IgD-negative memory B cell (primary cell): Measurements from ENCODE around the gene EPHA4. TPM values are rescaled to one million over a fixed set of nuclear protein-coding genes. Genes with fewer than 3 reads are reported as not detected.
A peak's percentile ranks its signal among the peaks of the same experiment; 100 is the strongest.
"Not testable (repeated sequence)": the region's sequence is repeated elsewhere in the genome, so short reads cannot be mapped to it uniquely, and the experiment has no call there.

ENCODE experiments used
- H3K27ac Mint-ChIP-seq, 3 donors: one replicate each; pipeline ENCODE4 v1.8.0; 2020 to 2022; ENCODE audit warnings: mild to moderate bottlenecking in 3 of 3, mixed read lengths in 3 of 3, moderate library complexity in 1 of 3
- H3K27me3 Mint-ChIP-seq: one replicate; pipeline ENCODE4 v1.8.0; 2021; ENCODE audit warnings: mixed read lengths
- H3K36me3 Mint-ChIP-seq: one replicate; pipeline ENCODE4 v1.8.0; 2020; ENCODE audit warnings: mild to moderate bottlenecking, mixed read lengths
- H3K4me1 Mint-ChIP-seq, 3 donors: one replicate each; pipeline ENCODE4 v1.8.0; 2020 to 2022; ENCODE audit warnings: mixed read lengths in 3 of 3, mild to moderate bottlenecking in 1 of 3
- H3K4me3 Mint-ChIP-seq, 4 donors: one replicate each; pipeline ENCODE4 v1.8.0; 2020 to 2022; ENCODE audit warnings: mild to moderate bottlenecking in 4 of 4, mixed read lengths in 4 of 4, moderate library complexity in 3 of 4
- H3K9me3 Mint-ChIP-seq, 3 donors: one replicate each; pipeline ENCODE4 v1.8.0; 2020 to 2021; ENCODE audit warnings: mixed read lengths in 3 of 3, mild to moderate bottlenecking in 1 of 3
- polyA plus RNA-seq: library from polyadenylated mRNA; unstranded; fragments of 300-500 nt; fragmentation: Illumina TruSeq; gene quantifications from one replicate; pipeline ENCODE4 v1.2.3, GENCODE V29; 2021

The EPHA4 gene
- polyA plus RNA-seq, 1 donor from 2014 or later, result 29.3 TPM

DNA sequence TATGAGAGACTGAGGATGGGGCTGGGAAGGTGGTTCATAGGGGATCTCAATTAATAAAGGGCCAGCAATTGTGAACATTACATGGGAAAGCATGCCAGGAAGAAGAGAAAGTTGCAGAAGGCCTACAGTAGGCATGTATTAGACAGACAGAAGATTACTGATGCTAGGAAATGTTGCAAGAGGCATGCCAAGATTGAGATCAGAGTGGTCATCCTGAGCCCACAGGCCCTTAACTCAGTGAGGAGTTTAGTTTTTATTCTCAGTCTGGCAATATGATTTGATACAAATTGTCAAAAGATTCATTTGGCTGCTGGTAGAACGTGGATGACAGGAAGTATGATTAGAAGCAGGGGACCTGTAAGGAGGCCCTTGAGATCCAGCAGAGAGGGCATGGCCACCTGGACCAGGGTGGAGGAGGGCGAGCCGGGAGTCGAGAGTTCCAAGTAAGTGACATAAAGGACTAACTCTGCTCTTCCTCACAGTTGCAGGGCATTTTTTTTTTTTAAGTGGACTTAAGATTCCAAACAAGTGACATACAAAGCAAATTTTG lies 54.9 kb downstream of the EPHA4 start:
- H3K4me3 Mint-ChIP-seq, result no peak overlapping the region
- no peaks in the 10 kb centered on the region for H3K27me3 Mint-ChIP-seq
- peaks cover 0 to 3% (median 0%) of the 10 kb centered on the region in 3 donors for H3K9me3 Mint-ChIP-seq
- H3K27ac Mint-ChIP-seq, result no peak overlapping the region
- peaks cover 13% of the 10 kb centered on the region for H3K36me3 Mint-ChIP-seq
- H3K4me1 Mint-ChIP-seq, result peaks cover 29 to 49% (median 32%) of the 10 kb centered on the region in 3 donors

DNA sequence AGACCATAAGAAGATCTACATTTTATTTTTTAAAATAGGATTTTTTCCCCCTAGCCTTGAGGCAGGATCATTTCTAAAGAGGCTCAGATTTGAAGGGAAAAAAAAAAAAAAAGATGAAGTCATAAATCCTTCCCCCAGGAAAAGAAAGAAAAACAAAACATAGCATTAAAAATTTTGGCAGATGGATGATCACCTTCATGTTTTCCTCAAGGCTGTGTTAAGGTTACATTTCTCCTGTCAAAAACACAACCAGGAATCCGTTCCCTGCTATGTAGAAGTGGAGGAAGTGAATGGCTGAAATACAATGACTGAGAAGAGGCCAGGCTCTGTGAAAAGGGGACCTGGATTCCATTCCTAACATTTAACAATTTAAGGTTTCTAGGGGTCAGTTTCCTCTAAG lies 56.2 kb downstream of the EPHA4 start:
- no peaks in the 10 kb centered on the region for H3K27me3 Mint-ChIP-seq
- H3K4me1 Mint-ChIP-seq, result peaks cover 27 to 47% (median 31%) of the 10 kb centered on the region in 3 donors
- peaks cover 5% of the 10 kb centered on the region for H3K36me3 Mint-ChIP-seq
- peaks cover 0 to 12% (median 7%) of the 10 kb centered on the region in 3 donors for H3K9me3 Mint-ChIP-seq
- H3K4me3 Mint-ChIP-seq, result no peak overlapping the region
- H3K27ac Mint-ChIP-seq, result no peak overlapping the region

DNA sequence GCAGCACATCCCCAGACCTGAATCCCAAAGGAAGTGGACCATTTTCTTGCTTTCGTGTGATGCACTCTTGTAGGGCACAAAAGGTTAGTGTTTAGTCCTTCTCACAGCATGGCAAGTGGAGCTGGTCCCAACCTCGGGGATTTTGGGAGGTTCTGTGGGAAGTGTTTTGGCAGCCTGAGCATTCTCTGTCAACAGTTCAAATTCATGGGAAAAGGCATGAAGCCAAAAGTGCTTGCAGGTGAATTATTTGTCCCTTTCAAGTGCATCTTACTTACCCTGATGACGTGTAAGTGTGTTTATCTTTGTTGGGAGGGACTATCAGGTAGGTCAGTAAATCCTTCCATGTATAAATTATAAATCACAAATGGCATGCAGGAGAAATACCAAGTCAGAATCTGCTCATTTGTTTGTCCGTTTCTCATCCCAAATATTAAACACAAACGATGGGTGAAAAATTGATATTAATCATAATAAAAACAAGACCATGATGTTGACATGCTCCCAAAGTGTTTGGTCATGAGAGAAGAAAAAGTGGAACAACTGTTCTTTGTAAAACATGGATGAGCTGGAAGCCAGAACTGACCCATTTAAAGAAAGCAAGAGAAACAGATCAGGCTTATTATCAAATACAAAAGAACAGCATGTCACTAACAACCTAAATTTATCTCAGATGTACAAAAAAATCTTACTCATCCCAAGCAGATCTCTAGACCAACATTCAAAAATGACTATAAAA lies 57.6 kb downstream of the EPHA4 start:
- peaks cover 5% of the 10 kb centered on the region for H3K36me3 Mint-ChIP-seq
- H3K4me3 Mint-ChIP-seq, result peak overlapping the region in 1 of 4 donors; percentile 25
- H3K4me1 Mint-ChIP-seq, result peaks cover 22 to 43% (median 28%) of the 10 kb centered on the region in 3 donors
- peaks cover 0 to 15% (median 9%) of the 10 kb centered on the region in 3 donors for H3K9me3 Mint-ChIP-seq
- peak overlapping the region; percentile 7 to 63 (median 29) for H3K27ac Mint-ChIP-seq
- H3K27me3 Mint-ChIP-seq, result no peaks in the 10 kb centered on the region

DNA sequence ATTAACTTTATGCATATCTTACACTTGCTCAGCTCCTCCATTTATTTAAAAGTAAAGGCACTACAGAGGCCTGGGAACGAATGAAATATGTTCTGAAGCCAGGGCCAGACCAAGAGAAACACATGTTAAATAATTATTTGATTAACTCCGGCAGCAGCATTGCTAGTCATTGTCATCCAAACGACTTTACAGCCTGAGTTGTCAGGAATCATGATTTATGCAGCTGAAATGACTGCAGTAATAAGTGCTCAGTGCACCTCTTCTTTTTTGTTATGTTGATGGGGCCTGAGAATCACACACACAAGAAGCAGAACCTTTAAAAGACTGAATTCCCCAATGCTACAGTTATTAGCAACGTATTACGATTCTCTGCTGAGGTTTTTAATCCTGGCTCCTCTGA lies 58.9 kb downstream of the EPHA4 start:
- peak overlapping the region in 2 of 4 donors; percentile 33 to 73 for H3K4me3 Mint-ChIP-seq
- no peaks in the 10 kb centered on the region for H3K27me3 Mint-ChIP-seq
- peaks cover 7% of the 10 kb centered on the region for H3K36me3 Mint-ChIP-seq
- peaks cover 0 to 15% (median 9%) of the 10 kb centered on the region in 3 donors for H3K9me3 Mint-ChIP-seq
- peaks cover 22 to 36% (median 28%) of the 10 kb centered on the region in 3 donors for H3K4me1 Mint-ChIP-seq
- peak overlapping the region; percentile 61 to 74 (median 67) for H3K27ac Mint-ChIP-seq

DNA sequence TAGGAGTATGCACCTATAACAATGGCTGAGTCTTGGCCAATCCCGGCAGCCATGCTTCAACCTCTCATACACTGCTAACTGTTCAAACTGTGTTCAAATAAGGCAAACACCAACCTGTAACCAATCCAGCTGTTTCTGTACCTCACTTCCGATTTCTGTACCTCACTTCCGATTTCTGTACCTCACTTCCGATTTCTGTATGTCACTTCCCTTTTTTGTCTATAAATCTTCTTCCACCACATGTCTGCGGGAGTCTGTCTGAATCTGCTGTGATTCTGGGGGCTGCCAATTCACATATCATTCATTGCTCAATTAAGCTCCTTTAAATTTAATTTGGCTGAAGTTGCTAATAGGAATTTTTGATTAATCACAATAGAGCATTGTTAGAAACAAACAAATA lies 60.8 kb downstream of the EPHA4 start:
- H3K4me3 Mint-ChIP-seq, result peak overlapping the region in 3 of 4 donors; percentile 3 to 78 (median 6)
- H3K27me3 Mint-ChIP-seq, H3K36me3 Mint-ChIP-seq: not testable (repeated sequence)
- peaks cover 0 to 15% (median 9%) of the 10 kb centered on the region in 3 donors for H3K9me3 Mint-ChIP-seq
- H3K27ac Mint-ChIP-seq, result peak overlapping the region; percentile 33 to 69 (median 58)
- peaks cover 25 to 39% (median 28%) of the 10 kb centered on the region in 3 donors for H3K4me1 Mint-ChIP-seq

DNA sequence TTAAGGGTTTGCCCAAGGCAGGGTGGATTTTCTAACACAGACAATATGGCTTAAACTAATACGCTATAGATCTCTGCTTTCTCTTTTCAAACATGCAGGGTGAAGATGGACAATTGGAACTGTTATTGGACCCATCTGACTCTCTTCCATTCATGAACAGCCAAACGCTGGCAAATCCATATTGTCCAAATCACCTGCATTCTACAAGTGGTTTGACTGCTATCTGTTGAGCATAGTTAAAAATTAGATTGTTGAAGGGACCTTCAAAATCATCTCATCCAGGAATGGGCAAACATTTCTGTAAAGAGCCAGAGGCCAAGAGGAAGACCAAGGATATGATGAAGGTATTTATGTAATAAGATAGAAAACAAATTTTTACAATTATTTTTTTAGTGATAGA lies 65.6 kb downstream of the EPHA4 start:
- H3K27me3 Mint-ChIP-seq, result no peaks in the 10 kb centered on the region
- H3K36me3 Mint-ChIP-seq, result peaks cover 8% of the 10 kb centered on the region
- peaks cover 0 to 9% (median 9%) of the 10 kb centered on the region in 3 donors for H3K9me3 Mint-ChIP-seq
- peaks cover 34 to 44% (median 35%) of the 10 kb centered on the region in 3 donors for H3K4me1 Mint-ChIP-seq
- H3K27ac Mint-ChIP-seq, result no peak overlapping the region
- peak overlapping the region in 1 of 4 donors; percentile 27 for H3K4me3 Mint-ChIP-seq

DNA sequence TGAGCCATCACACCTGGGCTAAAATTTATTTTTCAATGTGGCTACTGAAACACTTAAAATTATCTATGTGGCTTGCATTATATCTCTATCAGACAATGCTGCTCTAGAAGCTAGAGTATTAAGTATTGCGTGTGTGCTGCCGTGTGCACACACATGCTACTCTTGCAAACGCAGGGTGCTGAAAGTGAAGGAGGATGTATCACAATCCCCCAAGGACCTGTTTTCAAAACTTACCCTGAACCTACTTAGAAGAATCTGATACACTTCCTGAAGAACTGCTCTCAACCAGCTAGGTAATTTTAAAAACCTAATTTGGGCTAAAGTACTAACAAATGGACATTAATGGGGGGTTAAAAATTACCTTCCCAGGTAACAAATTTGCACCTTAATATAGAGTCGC lies 66.5 kb downstream of the EPHA4 start:
- no peaks in the 10 kb centered on the region for H3K27me3 Mint-ChIP-seq
- peaks cover 0 to under 1% (median 0%) of the 10 kb centered on the region in 3 donors for H3K9me3 Mint-ChIP-seq
- peaks cover 26 to 37% (median 30%) of the 10 kb centered on the region in 3 donors for H3K4me1 Mint-ChIP-seq
- peak overlapping the region in 1 of 4 donors; percentile 79 for H3K4me3 Mint-ChIP-seq
- H3K27ac Mint-ChIP-seq, result no peak overlapping the region
- H3K36me3 Mint-ChIP-seq, result peaks cover 9% of the 10 kb centered on the region

DNA sequence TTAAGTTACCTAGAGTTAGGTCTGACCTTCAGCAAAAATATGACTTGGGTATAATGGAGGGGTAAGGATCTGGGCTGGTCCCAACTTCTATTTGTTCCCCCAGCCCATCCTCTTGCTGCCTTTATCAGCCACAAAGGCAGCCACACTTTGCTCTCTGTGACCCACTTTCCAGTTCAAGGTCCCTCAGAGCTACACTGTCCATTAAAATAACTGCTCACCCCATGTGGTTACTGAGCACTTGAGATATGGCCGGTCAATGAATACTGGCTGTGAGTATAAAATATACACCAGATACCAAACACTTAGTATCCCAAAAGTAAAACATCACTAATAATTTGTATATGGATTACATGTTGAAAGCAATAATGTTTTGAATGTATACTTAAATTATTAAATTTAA lies 67.2 kb downstream of the EPHA4 start:
- Mint-ChIP-seq H3K36me3 (peaks cover 13% of the 10 kb centered on the region), H3K27me3 (no peaks in the 10 kb centered on the region), H3K4me3 (peak overlapping the region in 1 of 4 donors; percentile 37), H3K9me3 (no peaks in the 10 kb centered on the region), H3K27ac (no peak overlapping the region), H3K4me1 (peaks cover 24 to 35% (median 30%) of the 10 kb centered on the region in 3 donors)

DNA sequence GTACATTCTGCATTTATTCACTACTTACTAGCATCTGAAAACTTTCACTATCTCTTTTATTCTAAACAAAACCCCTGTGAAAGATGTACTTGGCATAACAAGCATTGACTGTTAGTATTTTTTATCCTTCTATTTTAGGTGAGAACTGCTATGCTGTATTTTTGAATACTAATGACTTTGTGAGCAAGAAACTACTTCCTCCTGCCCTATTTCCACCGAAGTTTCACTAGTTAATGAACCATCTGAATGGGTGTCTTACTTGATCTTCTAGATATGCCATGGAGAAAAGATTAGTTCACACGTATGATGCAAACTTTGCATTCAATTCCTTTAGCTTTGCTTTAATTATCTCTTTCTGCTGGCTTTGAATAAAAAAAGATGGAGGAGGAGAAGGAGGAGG lies 68.1 kb downstream of the EPHA4 start:
- peak overlapping the region in 2 of 3 donors; percentile 58 to 69 for H3K27ac Mint-ChIP-seq

DNA sequence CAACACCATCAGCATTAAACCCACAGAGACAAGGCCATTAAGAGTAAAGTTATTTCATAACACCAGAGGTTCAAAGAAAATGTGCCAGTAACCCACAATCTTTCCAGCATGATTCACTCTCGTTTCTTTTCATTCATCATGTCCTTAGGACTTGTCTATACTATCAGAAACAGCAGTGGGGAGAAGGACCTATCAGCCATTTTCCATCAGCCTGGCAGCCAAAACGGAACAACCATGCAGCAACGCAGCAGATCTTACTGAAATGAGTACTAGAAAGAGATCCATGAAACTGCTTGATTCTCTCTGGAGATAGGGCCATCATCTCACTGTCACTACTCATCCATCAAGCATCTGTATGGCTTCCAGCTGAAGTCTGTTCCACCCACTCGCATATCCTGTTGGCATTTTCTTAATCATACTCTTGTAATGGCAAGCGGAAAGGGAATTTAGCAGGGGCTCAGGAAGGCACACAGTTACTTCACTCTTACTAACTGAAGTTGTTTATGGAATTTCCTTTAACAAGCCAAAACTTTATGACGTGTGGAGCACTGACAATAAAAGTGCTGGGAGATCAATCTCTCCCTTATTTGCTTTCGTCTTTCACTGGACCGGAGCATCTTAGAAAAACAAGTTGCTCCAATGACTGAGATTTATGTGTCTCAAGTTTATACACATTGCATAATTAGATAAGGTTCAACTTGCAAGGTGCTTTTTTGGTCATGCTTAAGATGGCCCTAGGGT lies 69.7 kb downstream of the EPHA4 start:
- Mint-ChIP-seq H3K4me3 (peak overlapping the region in 2 of 4 donors; percentile 32 to 69), H3K27ac (no peak overlapping the region), H3K27me3 (no peaks in the 10 kb centered on the region), H3K36me3 (peaks cover 15% of the 10 kb centered on the region), H3K9me3 (peaks cover 0 to 1% (median 0%) of the 10 kb centered on the region in 3 donors), H3K4me1 (peaks cover 26 to 40% (median 34%) of the 10 kb centered on the region in 3 donors)

More for the DNA sequence above, 68.1 kb downstream of the EPHA4 start:
- peak overlapping the region in 2 of 4 donors; percentile 55 to 81 for H3K4me3 Mint-ChIP-seq
- peaks cover 14% of the 10 kb centered on the region for H3K36me3 Mint-ChIP-seq
- H3K27me3 Mint-ChIP-seq, result no peaks in the 10 kb centered on the region
- no peaks in the 10 kb centered on the region for H3K9me3 Mint-ChIP-seq
- H3K4me1 Mint-ChIP-seq, result peaks cover 24 to 32% (median 29%) of the 10 kb centered on the region in 3 donors

DNA sequence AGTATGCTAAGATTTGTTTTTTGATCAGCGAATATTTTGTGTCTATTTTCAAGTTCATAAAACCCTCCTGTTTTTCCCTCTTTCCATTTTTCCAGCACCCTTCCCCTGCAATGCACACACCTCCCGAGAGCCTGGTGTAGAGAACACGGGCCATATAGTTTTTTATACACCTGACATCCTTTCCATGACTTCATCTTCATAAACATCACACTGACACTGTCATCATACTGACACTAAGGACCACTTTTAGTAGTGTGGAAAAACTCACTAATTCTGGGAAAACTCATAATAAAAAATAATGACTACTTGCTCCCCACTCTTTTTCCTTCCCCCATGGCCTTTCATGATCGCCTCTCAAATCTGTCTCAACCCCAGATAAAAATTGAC lies 70.2 kb downstream of the EPHA4 start:
- Mint-ChIP-seq H3K27ac (no peak overlapping the region), H3K36me3 (peaks cover 15% of the 10 kb centered on the region), H3K4me3 (peak overlapping the region in 1 of 4 donors; percentile 69), H3K9me3 (peaks cover 0 to 2% (median 1%) of the 10 kb centered on the region in 3 donors), H3K27me3 (no peaks in the 10 kb centered on the region), H3K4me1 (peaks cover 29 to 44% (median 38%) of the 10 kb centered on the region in 3 donors)

DNA sequence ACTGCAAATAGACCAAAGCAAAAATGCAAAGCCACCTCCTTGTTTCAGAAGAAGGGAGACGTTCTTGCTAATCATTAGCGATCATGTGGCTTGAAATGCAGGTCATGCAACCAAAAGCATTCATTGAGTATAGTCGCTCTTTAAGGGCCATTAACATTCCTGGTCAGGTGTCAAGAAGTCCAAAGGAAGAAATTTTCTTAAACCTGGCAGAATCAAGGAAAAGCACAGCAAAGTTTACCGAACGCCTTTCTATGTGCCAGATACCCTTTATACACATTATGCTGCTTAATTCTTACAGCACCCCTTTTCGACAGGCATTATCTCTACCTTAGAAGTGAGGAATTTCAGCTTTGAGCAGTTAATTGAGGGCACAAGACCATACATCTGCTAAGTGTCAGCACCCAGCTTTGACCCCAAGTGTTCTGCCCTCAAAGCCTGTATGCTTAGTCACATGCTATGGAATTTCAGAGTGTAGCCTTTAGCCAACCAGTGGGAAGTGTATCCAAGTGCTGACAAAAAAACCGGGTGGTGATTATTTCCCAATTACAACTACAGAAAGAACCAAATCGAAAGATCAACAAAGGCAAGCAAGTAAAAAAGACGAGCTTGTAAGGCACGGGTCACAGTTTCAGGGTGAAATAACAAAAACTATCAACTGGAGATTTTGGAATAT lies 70.8 kb downstream of the EPHA4 start:
- peaks cover 0 to 2% (median 1%) of the 10 kb centered on the region in 3 donors for H3K9me3 Mint-ChIP-seq
- H3K4me1 Mint-ChIP-seq, result peaks cover 28 to 45% (median 37%) of the 10 kb centered on the region in 3 donors
- peaks cover 15% of the 10 kb centered on the region for H3K36me3 Mint-ChIP-seq
- H3K27me3 Mint-ChIP-seq, result no peaks in the 10 kb centered on the region
- H3K27ac Mint-ChIP-seq, result no peak overlapping the region
- no peak overlapping the region for H3K4me3 Mint-ChIP-seq

DNA sequence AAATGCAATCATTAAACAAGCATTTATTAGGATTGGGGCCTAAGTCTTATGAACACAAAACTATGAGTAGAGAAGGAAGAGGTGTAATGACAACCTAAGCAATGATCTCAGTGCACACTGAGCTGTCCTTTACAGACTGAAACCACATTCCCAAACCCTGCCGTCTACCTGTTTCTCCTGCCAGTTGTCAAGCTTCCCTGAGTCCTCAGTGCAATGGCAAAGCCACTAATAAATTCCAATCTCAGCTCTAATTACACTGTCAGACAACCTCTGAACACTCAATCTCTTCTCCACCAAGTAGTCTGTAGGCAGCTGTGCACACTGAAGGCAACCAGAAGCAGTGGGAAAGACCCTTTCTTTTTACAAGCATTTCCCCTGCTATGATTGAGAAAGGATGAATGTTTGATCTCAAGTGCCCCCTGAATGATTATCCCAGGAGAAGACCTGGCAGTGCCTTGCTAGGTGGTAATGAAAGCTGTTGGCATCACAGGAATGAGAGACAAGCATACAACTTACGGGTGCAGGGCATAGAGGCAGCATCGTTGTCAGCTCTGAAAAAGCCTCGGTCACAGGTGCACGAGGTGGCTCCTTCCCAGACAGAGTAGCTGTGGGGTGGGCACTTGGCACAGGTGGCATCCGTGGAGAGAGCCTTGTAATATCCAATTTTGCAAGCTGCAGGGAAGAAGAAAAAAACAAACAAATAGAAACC lies 71.4 kb downstream of the EPHA4 start:
- Mint-ChIP-seq H3K4me3 (no peak overlapping the region), H3K27me3 (no peaks in the 10 kb centered on the region), H3K9me3 (peaks cover 0 to 2% (median 1%) of the 10 kb centered on the region in 3 donors), H3K4me1 (peaks cover 23 to 43% (median 34%) of the 10 kb centered on the region in 3 donors), H3K27ac (peak overlapping the region in 1 of 3 donors; percentile 68), H3K36me3 (peaks cover 17% of the 10 kb centered on the region)

DNA sequence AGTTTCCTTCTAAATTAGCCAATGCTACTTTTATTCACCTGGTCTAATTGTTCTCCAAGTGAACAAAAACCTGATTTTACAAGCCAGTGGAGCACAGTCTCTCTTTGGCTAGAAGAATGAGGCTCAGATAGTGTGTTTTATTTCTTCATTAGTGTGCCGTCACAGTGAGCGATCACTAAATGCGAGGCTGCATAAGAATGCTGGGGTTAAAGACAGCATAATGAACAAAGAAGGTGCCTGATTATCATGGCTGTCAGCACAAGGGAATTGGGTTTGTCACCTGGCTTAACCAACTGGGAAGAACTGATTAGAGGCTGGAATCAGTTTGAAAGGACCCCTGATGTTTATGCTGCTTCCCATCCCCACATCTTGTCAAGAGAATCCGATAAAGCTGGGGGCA lies 76.4 kb downstream of the EPHA4 start:
- peaks cover 10 to 19% (median 13%) of the 10 kb centered on the region in 3 donors for H3K4me1 Mint-ChIP-seq
- peaks cover 5% of the 10 kb centered on the region for H3K27me3 Mint-ChIP-seq
- H3K9me3 Mint-ChIP-seq, result peaks cover 0 to 2% (median 1%) of the 10 kb centered on the region in 3 donors
- no peak overlapping the region for H3K27ac Mint-ChIP-seq
- H3K36me3 Mint-ChIP-seq, result peaks cover 16% of the 10 kb centered on the region
- no peak overlapping the region for H3K4me3 Mint-ChIP-seq
